Mesenchymal stem cell (in vitro differentiated cells and primary cell): ENCODE results near the gene NPAS2.

Experiments used
- DNase-seq: peaks from one replicate; pipeline ENCODE4 v3.0.0-alpha.2; 2013
- H2AFZ ChIP-seq: one replicate; pipeline ENCODE4 v1.6.1; 2013; ENCODE audit warnings: low read depth, mild to moderate bottlenecking, control low read depth, inconsistent platforms, low read length, moderate library complexity
- H2AK5ac ChIP-seq: 2 replicates; pipeline ENCODE4 v1.6.1; 2013; ENCODE audit warnings: low read length, moderate library complexity, mild to moderate bottlenecking, inconsistent platforms; ENCODE audit not compliant: severe bottlenecking
- H2BK120ac ChIP-seq: one replicate; pipeline ENCODE4 v1.6.1; 2013; ENCODE audit warnings: low read depth, mild to moderate bottlenecking, inconsistent platforms, low read length, moderate library complexity
- H2BK12ac ChIP-seq, 2 experiments: one replicate each; pipeline ENCODE4 v1.6.1; 2013; ENCODE audit warnings: inconsistent platforms in 2 of 2, low read length in 2 of 2, mild to moderate bottlenecking in 2 of 2, moderate library complexity in 2 of 2, control low read depth in 1 of 2
- H2BK15ac ChIP-seq: one replicate; pipeline ENCODE4 v1.6.1; 2013; ENCODE audit warnings: mild to moderate bottlenecking, low read depth, inconsistent platforms; ENCODE audit not compliant: poor library complexity, severe bottlenecking
- H2BK5ac ChIP-seq: 2 replicates; pipeline ENCODE4 v1.6.1; 2013; ENCODE audit warnings: low read depth, mild to moderate bottlenecking, low read length, control low read depth, inconsistent platforms; ENCODE audit not compliant: poor library complexity, severe bottlenecking
- H3K14ac ChIP-seq, 2 experiments: one replicate each; pipeline ENCODE4 v1.6.1; 2013; ENCODE audit warnings: inconsistent platforms in 2 of 2, low read length in 2 of 2, control low read depth in 1 of 2, mild to moderate bottlenecking in 1 of 2, moderate library complexity in 1 of 2
- H3K18ac ChIP-seq, 2 experiments: one replicate each; pipeline ENCODE4 v1.6.1; 2013; ENCODE audit warnings: inconsistent platforms in 2 of 2, low read length in 2 of 2, control low read depth in 1 of 2, low read depth in 1 of 2, mild to moderate bottlenecking in 1 of 2
- H3K23ac ChIP-seq, 2 experiments: one replicate each; pipeline ENCODE4 v1.6.1; 2013; ENCODE audit warnings: inconsistent platforms in 2 of 2, low read length in 2 of 2, mild to moderate bottlenecking in 2 of 2, moderate library complexity in 2 of 2, control low read depth in 1 of 2
- H3K27ac ChIP-seq: 2 replicates; pipeline ENCODE4 v1.5.1; 2013; ENCODE audit warnings: mild to moderate bottlenecking, moderate library complexity, low read length, control low read depth, inconsistent platforms; ENCODE audit not compliant: poor library complexity, severe bottlenecking
- H3K27me3 ChIP-seq, 2 experiments: 2 replicates each; pipeline versions ENCODE4 v1.6.1 to v1.7.0; 2013; ENCODE audit warnings: low read length in 2 of 2, mild to moderate bottlenecking in 2 of 2, moderate library complexity in 2 of 2, control low read depth in 1 of 2, inconsistent platforms in 1 of 2; ENCODE audit not compliant: control insufficient read depth in 1 of 2, insufficient read depth in 1 of 2
- H3K36me3 ChIP-seq, 2 experiments: 2 replicates each; pipeline versions ENCODE4 v1.6.1 to v1.7.0; 2013; ENCODE audit warnings: low read length in 2 of 2, control low read depth in 1 of 2, inconsistent platforms in 1 of 2, low read depth in 1 of 2, mild to moderate bottlenecking in 1 of 2; ENCODE audit not compliant: insufficient read depth in 2 of 2, control insufficient read depth in 1 of 2
- H3K4ac ChIP-seq, 2 experiments: one replicate each; pipeline ENCODE4 v1.6.1; 2013; ENCODE audit warnings: inconsistent platforms in 2 of 2, low read length in 2 of 2, mild to moderate bottlenecking in 2 of 2, moderate library complexity in 2 of 2, control low read depth in 1 of 2, low read depth in 1 of 2
- H3K4me1 ChIP-seq: 2 replicates; pipeline ENCODE4 v1.6.1; 2013; ENCODE audit warnings: low read depth, low read length, control low read depth; ENCODE audit not compliant: control insufficient read depth, insufficient read depth
- H3K4me2 ChIP-seq: 2 replicates; pipeline ENCODE4 v1.6.1; 2013; ENCODE audit warnings: low read length, mild to moderate bottlenecking, inconsistent platforms; ENCODE audit not compliant: poor library complexity, severe bottlenecking
- H3K4me3 ChIP-seq, 2 experiments: 2 replicates each; pipeline versions ENCODE4 v1.5.1 to v1.7.0; 2013; ENCODE audit warnings: low read length in 2 of 2, mild to moderate bottlenecking in 2 of 2, control low read depth in 1 of 2, low read depth in 1 of 2; ENCODE audit not compliant: insufficient read depth in 1 of 2
- H3K79me1 ChIP-seq: replicated peaks from 2 replicates; pipeline ENCODE4 v1.6.1; 2013; ENCODE audit warnings: mild to moderate bottlenecking, control low read depth, low read length, inconsistent platforms; ENCODE audit not compliant: poor library complexity, severe bottlenecking
- H3K9ac ChIP-seq: 2 replicates; pipeline ENCODE4 v1.7.0; 2013; ENCODE audit warnings: mild to moderate bottlenecking, low read length, moderate library complexity
- H3K9me3 ChIP-seq: 2 replicates; pipeline ENCODE4 v1.7.0; 2013; ENCODE audit warnings: mild to moderate bottlenecking, low read length; ENCODE audit not compliant: control insufficient read depth
- H4K8ac ChIP-seq: one replicate; pipeline ENCODE4 v1.6.1; 2013; ENCODE audit warnings: inconsistent platforms, mild to moderate bottlenecking, low read length, moderate library complexity
- H4K91ac ChIP-seq: one replicate; pipeline ENCODE4 v1.6.1; 2013; ENCODE audit warnings: mild to moderate bottlenecking, low read length, inconsistent platforms
- WGBS: methylation state at CpG from one replicate; pipeline ENCODE4 v1.1.7; 2013; ENCODE audit warnings: mixed read lengths; 5-methylcytosine and 5-hydroxymethylcytosine counted together

The NPAS2 gene

GRCh38 chr2:100952512-100952911 is 132.6 kb downstream of the NPAS2 start:
- H3K27ac ChIP-seq = no peak overlapping the region
- H3K4me3 ChIP-seq = no peak overlapping the region
- no peak overlapping the region for H2BK15ac ChIP-seq
- H2AFZ ChIP-seq = no peak overlapping the region
- H3K14ac ChIP-seq = no peak overlapping the region
- whole genome bisulfite sequencing = 94% methylated on average over 2 of the region's 2 CpGs
- H3K4ac ChIP-seq = no peak overlapping the region
- no peak overlapping the region for H2BK120ac ChIP-seq
- H3K9me3 ChIP-seq = no peaks in the 10 kb centered on the region
- H4K91ac ChIP-seq = no peak overlapping the region
- no peak overlapping the region for H4K8ac ChIP-seq
- H3K4me1 ChIP-seq = no peaks in the 10 kb centered on the region
- no peak overlapping the region for H3K23ac ChIP-seq
- H3K27me3 ChIP-seq = peaks cover 0 to 2% of the 10 kb centered on the region in 2 experiments
- H3K79me1 ChIP-seq = no peaks in the 10 kb centered on the region
- H3K4me2 ChIP-seq = no peak overlapping the region
- no peak overlapping the region for H2BK12ac ChIP-seq
- H3K36me3 ChIP-seq = no peaks in the 10 kb centered on the region
- no peak overlapping the region for H2AK5ac ChIP-seq
- no peak for DNase-seq
- H3K9ac ChIP-seq = no peak overlapping the region
- no peak overlapping the region for H3K18ac ChIP-seq
- H2BK5ac ChIP-seq = no peak overlapping the region

DNA sequence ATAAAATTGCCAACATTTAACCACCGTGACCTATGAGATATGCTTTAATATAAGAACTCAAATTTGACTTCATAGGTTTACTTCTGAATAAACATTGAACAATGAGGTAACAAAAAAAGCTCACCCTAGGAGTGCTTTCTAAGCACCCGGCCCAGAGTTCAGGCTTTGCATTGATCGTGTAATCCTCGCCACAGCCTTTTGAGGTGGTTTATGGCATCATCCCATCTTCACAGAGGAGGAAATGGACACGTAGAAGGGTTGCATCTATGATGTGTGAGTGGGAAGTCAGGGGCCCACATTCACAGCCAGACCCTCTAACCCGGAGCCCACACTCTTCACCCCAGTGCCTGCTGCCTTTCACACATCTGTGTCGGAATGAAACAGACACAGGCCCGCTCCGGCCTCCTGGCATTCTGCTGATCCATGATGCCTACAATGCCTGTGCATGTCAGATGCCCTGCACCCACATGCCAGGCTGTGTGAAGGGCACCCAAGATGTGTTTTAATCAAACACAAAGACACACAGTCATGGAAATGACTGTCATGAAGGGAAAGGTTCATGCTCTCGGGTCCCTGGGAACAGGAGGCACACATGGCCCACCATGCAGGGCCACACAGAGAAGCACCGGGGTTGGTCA is 133.6 kb downstream of the NPAS2 start:
- no peak overlapping the region for H2BK5ac ChIP-seq
- no peaks in the 10 kb centered on the region for H3K36me3 ChIP-seq
- no peak for DNase-seq
- no peak overlapping the region for H3K4ac ChIP-seq
- no peaks in the 10 kb centered on the region for H3K9me3 ChIP-seq
- no peak overlapping the region for H3K14ac ChIP-seq
- H2BK12ac ChIP-seq = no peak overlapping the region
- peaks cover 2 to 3% of the 10 kb centered on the region in 2 experiments for H3K27me3 ChIP-seq
- no peak overlapping the region for H4K91ac ChIP-seq
- H3K4me1 ChIP-seq = no peaks in the 10 kb centered on the region
- 95% methylated on average over 8 of the region's 11 CpGs for WGBS
- no peak overlapping the region for H2AFZ ChIP-seq
- no peak overlapping the region for H2BK15ac ChIP-seq
- H4K8ac ChIP-seq = no peak overlapping the region
- H3K18ac ChIP-seq = no peak overlapping the region
- no peak overlapping the region for H3K4me2 ChIP-seq
- no peaks in the 10 kb centered on the region for H3K79me1 ChIP-seq
- H2BK120ac ChIP-seq = no peak overlapping the region
- H3K23ac ChIP-seq = no peak overlapping the region
- no peak overlapping the region for H3K27ac ChIP-seq
- no peak overlapping the region for H3K4me3 ChIP-seq
- H3K9ac ChIP-seq = no peak overlapping the region
- H2AK5ac ChIP-seq = no peak overlapping the region

- Histone ChIP-seq H2BK5ac (no peak overlapping the region), H4K8ac (no peak overlapping the region), H3K14ac (no peak overlapping the region), H3K4me1 (no peaks in the 10 kb centered on the region), H3K9ac (no peak overlapping the region), H3K18ac (no peak overlapping the region), H3K79me1 (no peaks in the 10 kb centered on the region), H3K9me3 (no peaks in the 10 kb centered on the region), H3K23ac (no peak overlapping the region), H3K36me3 (no peaks in the 10 kb centered on the region), H2BK120ac (no peak overlapping the region), H2AK5ac (no peak overlapping the region), H3K4me3 (no peak overlapping the region), H3K4ac (no peak overlapping the region), H2BK12ac (no peak overlapping the region), H2BK15ac (no peak overlapping the region), H3K4me2 (no peak overlapping the region), H4K91ac (no peak overlapping the region), H3K27me3 (peaks cover 2 to 3% of the 10 kb centered on the region in 2 experiments), H3K27ac (no peak overlapping the region), H2AFZ (no peak overlapping the region)
- no peak for DNase-seq
- 95% methylated on average over 6 of the region's 6 CpGs for WGBS
Observed at GRCh38 chr2:100954044-100954420, 134.1 kb downstream of the NPAS2 start.

DNA sequence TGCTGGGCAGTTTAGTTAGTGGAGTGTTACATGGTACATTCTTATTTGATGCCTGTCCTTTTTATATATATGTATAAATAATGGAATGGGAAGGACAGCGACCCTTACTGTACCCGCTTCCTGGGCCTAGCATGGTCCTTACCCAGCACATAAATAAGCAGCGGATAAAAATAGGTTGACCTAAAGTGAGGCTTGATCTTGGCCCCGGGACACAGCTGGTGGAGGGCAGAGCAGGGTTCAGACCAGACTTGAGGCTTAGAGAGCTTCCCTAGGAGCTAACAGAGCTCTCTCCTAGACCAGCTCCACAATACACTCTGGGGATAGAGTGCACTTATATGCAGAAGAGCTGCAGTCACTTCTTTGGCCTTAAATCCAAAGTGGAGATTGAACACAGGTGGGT is 135.3 kb downstream of the NPAS2 start:
- Histone ChIP-seq H3K23ac (no peak overlapping the region), H2AFZ (no peak overlapping the region), H3K79me1 (no peaks in the 10 kb centered on the region), H2BK120ac (no peak overlapping the region), H3K27me3 (peaks cover 2 to 3% of the 10 kb centered on the region in 2 experiments), H3K9me3 (no peaks in the 10 kb centered on the region), H4K91ac (no peak overlapping the region), H3K27ac (no peak overlapping the region), H3K4me3 (no peak overlapping the region), H3K4me2 (no peak overlapping the region), H2AK5ac (no peak overlapping the region), H3K4me1 (no peaks in the 10 kb centered on the region), H2BK5ac (no peak overlapping the region), H3K14ac (no peak overlapping the region), H2BK15ac (no peak overlapping the region), H3K18ac (no peak overlapping the region), H3K36me3 (no peaks in the 10 kb centered on the region), H4K8ac (no peak overlapping the region), H3K9ac (no peak overlapping the region), H3K4ac (no peak overlapping the region), H2BK12ac (no peak overlapping the region)
- WGBS = 87% methylated on average over 4 of the region's 4 CpGs
- DNase-seq = no peak
